Trophoblast cell (in vitro differentiated cells and primary cell): Measurements from ENCODE around the gene AOAH.

Experiments used
- DNase-seq, 2 donors: peaks; one replicate each; pipeline ENCODE4 v3.0.0-alpha.2; 2016
- H2AFZ ChIP-seq: 2 replicates; pipeline ENCODE4 v1.6.1; 2013; ENCODE audit warnings: low read length, moderate library complexity, mild to moderate bottlenecking; ENCODE audit not compliant: insufficient read depth, poor library complexity
- H2AK5ac ChIP-seq: 2 replicates; pipeline ENCODE4 v1.6.1; 2013; ENCODE audit warnings: mild to moderate bottlenecking, low read length
- H2BK120ac ChIP-seq: 2 replicates; pipeline ENCODE4 v1.6.1; 2013; ENCODE audit warnings: low read length, mild to moderate bottlenecking, moderate library complexity; ENCODE audit not compliant: insufficient read depth, poor library complexity
- H2BK12ac ChIP-seq: 2 replicates; pipeline ENCODE4 v1.6.1; 2013; ENCODE audit warnings: mild to moderate bottlenecking, low read length, moderate library complexity
- H2BK5ac ChIP-seq: 2 replicates; pipeline ENCODE4 v1.6.1; 2013; ENCODE audit warnings: low read length, low read depth, moderate library complexity, mild to moderate bottlenecking; ENCODE audit not compliant: poor library complexity
- H3K14ac ChIP-seq: 2 replicates; pipeline ENCODE4 v1.6.1; 2013; ENCODE audit warnings: mild to moderate bottlenecking, low read length
- H3K18ac ChIP-seq: 2 replicates; pipeline ENCODE4 v1.6.1; 2013; ENCODE audit warnings: mild to moderate bottlenecking, low read length
- H3K23ac ChIP-seq: 2 replicates; pipeline ENCODE4 v1.6.1; 2013; ENCODE audit warnings: low read length
- H3K27ac ChIP-seq: 2 replicates; pipeline ENCODE4 v1.5.1; 2013; ENCODE audit warnings: low read depth, mild to moderate bottlenecking, inconsistent platforms, low read length, moderate library complexity
- H3K27me3 ChIP-seq: 2 replicates; pipeline ENCODE4 v1.6.1; 2013; ENCODE audit warnings: inconsistent platforms, mild to moderate bottlenecking, low read length, moderate library complexity; ENCODE audit not compliant: insufficient read depth
- H3K36me3 ChIP-seq, 2 experiments: 1 replicate in 1 of 2; 2 replicates in 1 of 2; pipeline ENCODE4 v1.6.1; 2013; ENCODE audit warnings: low read length in 2 of 2, mild to moderate bottlenecking in 2 of 2, moderate library complexity in 1 of 2; ENCODE audit not compliant: insufficient read depth in 2 of 2, control insufficient read depth in 1 of 2
- H3K4ac ChIP-seq: 2 replicates; pipeline ENCODE4 v1.6.1; 2013; ENCODE audit warnings: low read depth, mild to moderate bottlenecking, low read length, moderate library complexity
- H3K4me1 ChIP-seq, 2 experiments: 1 replicate in 1 of 2; 2 replicates in 1 of 2; pipeline ENCODE4 v1.6.1; 2013; ENCODE audit warnings: low read length in 2 of 2, mild to moderate bottlenecking in 2 of 2, moderate library complexity in 1 of 2; ENCODE audit not compliant: insufficient read depth in 2 of 2, control insufficient read depth in 1 of 2
- H3K4me2 ChIP-seq: 2 replicates; pipeline ENCODE4 v1.6.1; 2013; ENCODE audit warnings: inconsistent platforms, mild to moderate bottlenecking, low read length, moderate library complexity
- H3K4me3 ChIP-seq: 2 replicates; pipeline ENCODE4 v1.5.1; 2013; ENCODE audit warnings: mild to moderate bottlenecking, low read depth, low read length, inconsistent platforms
- H3K79me1 ChIP-seq: one replicate; pipeline ENCODE4 v1.6.1; 2013; ENCODE audit warnings: low read length
- H3K79me2 ChIP-seq: 2 replicates; pipeline ENCODE4 v1.6.1; 2013; ENCODE audit warnings: low read length, mild to moderate bottlenecking; ENCODE audit not compliant: control insufficient read depth, insufficient read depth, poor library complexity
- H3K9ac ChIP-seq: 2 replicates; pipeline ENCODE4 v1.6.1; 2013; ENCODE audit warnings: mild to moderate bottlenecking, low read length
- H3K9me3 ChIP-seq: 2 replicates; pipeline ENCODE4 v1.6.1; 2013; ENCODE audit warnings: low read depth, mild to moderate bottlenecking, control low read depth, inconsistent platforms, low read length; ENCODE audit not compliant: insufficient read depth
- H4K12ac ChIP-seq: 2 replicates; pipeline ENCODE4 v1.6.1; 2013; ENCODE audit warnings: low read depth, mild to moderate bottlenecking, low read length, moderate library complexity
- H4K8ac ChIP-seq: 2 replicates; pipeline ENCODE4 v1.6.1; 2013; ENCODE audit warnings: low read depth, mild to moderate bottlenecking, low read length, moderate library complexity
- H4K91ac ChIP-seq: one replicate; pipeline ENCODE4 v1.6.1; 2013; ENCODE audit warnings: low read depth, mild to moderate bottlenecking, low read length, moderate library complexity
- WGBS: extraction: QIAGEN DNeasy Blood & Tissue Kit; methylation state at CpG from one replicate; pipeline ENCODE4 v1.1.7; 2013; ENCODE audit warnings: missing lambda C conversion rate; ENCODE audit not compliant: insufficient read length, insufficient coverage; ENCODE audit errors: extremely low coverage; 5-methylcytosine and 5-hydroxymethylcytosine counted together

The AOAH gene

GRCh38 chr7:36749282-36749960, 25.1 kb upstream of the AOAH start:
- Histone ChIP-seq H3K4ac (no peak overlapping the region), H3K23ac (no peak overlapping the region), H4K91ac (no peak overlapping the region), H3K4me1 (peaks cover 0 to 5% of the 10 kb centered on the region in 2 experiments), H3K27ac (no peak overlapping the region), H3K79me1 (no peaks in the 10 kb centered on the region), H3K4me3 (no peak overlapping the region), H3K9ac (no peak overlapping the region), H4K12ac (no peak overlapping the region), H2BK120ac (no peak overlapping the region), H2BK12ac (no peak overlapping the region), H2AK5ac (no peak overlapping the region), H2BK5ac (no peak overlapping the region), H3K36me3 (no peaks in the 10 kb centered on the region), H3K27me3 (no peaks in the 10 kb centered on the region), H2AFZ (no peak overlapping the region), H3K4me2 (no peak overlapping the region), H3K18ac (no peak overlapping the region), H3K14ac (no peak overlapping the region), H3K79me2 (no peaks in the 10 kb centered on the region), H4K8ac (no peak overlapping the region), H3K9me3 (no peaks in the 10 kb centered on the region)
- no CpG with 5 or more reads among the region's 2 CpGs for WGBS
- peak in 1 of 2 donors; percentile 29 for DNase-seq

GRCh38 chr7:36748017-36748487, 23.8 kb upstream of the AOAH start:
- no peak overlapping the region for H2AK5ac ChIP-seq
- H4K8ac ChIP-seq: no peak overlapping the region
- H4K91ac ChIP-seq: no peak overlapping the region
- no peaks in the 10 kb centered on the region for H3K79me1 ChIP-seq
- H3K23ac ChIP-seq: no peak overlapping the region
- H3K27ac ChIP-seq: no peak overlapping the region
- no peak overlapping the region for H4K12ac ChIP-seq
- no peaks in the 10 kb centered on the region for H3K79me2 ChIP-seq
- H3K36me3 ChIP-seq: no peaks in the 10 kb centered on the region
- no peak overlapping the region for H3K4me2 ChIP-seq
- no peak overlapping the region for H3K9ac ChIP-seq
- no peaks in the 10 kb centered on the region for H3K27me3 ChIP-seq
- H2BK120ac ChIP-seq: no peak overlapping the region
- no peaks in the 10 kb centered on the region for H3K9me3 ChIP-seq
- no CpG with 5 or more reads among the region's 7 CpGs for WGBS
- peaks cover 0 to 5% of the 10 kb centered on the region in 2 experiments for H3K4me1 ChIP-seq
- H3K18ac ChIP-seq: no peak overlapping the region
- no peak overlapping the region for H3K4ac ChIP-seq
- no peak overlapping the region for H3K4me3 ChIP-seq
- no peak overlapping the region for H3K14ac ChIP-seq
- H2BK12ac ChIP-seq: no peak overlapping the region
- no peak overlapping the region for H2AFZ ChIP-seq
- H2BK5ac ChIP-seq: no peak overlapping the region
- DNase-seq: no peak

GRCh38 chr7:36747280-36748016, 23.2 kb upstream of the AOAH start:
- H2BK12ac ChIP-seq: no peak overlapping the region
- WGBS: no CpG with 5 or more reads among the region's 4 CpGs

GRCh38 chr7:36746347-36746746, 22.1 kb upstream of the AOAH start:
- Histone ChIP-seq H2BK12ac (no peak overlapping the region), H3K14ac (no peak overlapping the region), H2AFZ (no peak overlapping the region), H3K79me2 (no peaks in the 10 kb centered on the region), H2BK120ac (no peak overlapping the region), H3K9me3 (no peaks in the 10 kb centered on the region), H4K12ac (no peak overlapping the region), H3K9ac (no peak overlapping the region), H4K8ac (no peak overlapping the region), H2AK5ac (no peak overlapping the region), H2BK5ac (no peak overlapping the region), H3K27me3 (no peaks in the 10 kb centered on the region), H3K4me1 (peaks cover 0 to 5% of the 10 kb centered on the region in 2 experiments), H3K4me2 (no peak overlapping the region), H4K91ac (no peak overlapping the region), H3K18ac (no peak overlapping the region), H3K4ac (no peak overlapping the region), H3K23ac (no peak overlapping the region), H3K4me3 (no peak overlapping the region), H3K36me3 (no peaks in the 10 kb centered on the region), H3K79me1 (no peaks in the 10 kb centered on the region), H3K27ac (no peak overlapping the region)
- no CpG with 5 or more reads among the region's 5 CpGs for WGBS
- peak in 1 of 2 donors; percentile 8 for DNase-seq

More at GRCh38 chr7:36747280-36748016, 23.2 kb upstream of the AOAH start:
- Histone ChIP-seq H2BK5ac (no peak overlapping the region), H4K8ac (no peak overlapping the region), H3K79me2 (no peaks in the 10 kb centered on the region), H3K27ac (no peak overlapping the region), H3K9me3 (no peaks in the 10 kb centered on the region), H4K91ac (no peak overlapping the region), H3K4me1 (peaks cover 0 to 5% of the 10 kb centered on the region in 2 experiments), H3K9ac (no peak overlapping the region), H3K23ac (no peak overlapping the region), H3K18ac (no peak overlapping the region), H3K14ac (no peak overlapping the region), H3K4me2 (no peak overlapping the region), H2BK120ac (no peak overlapping the region), H2AFZ (no peak overlapping the region), H2AK5ac (no peak overlapping the region), H3K4me3 (no peak overlapping the region), H3K27me3 (no peaks in the 10 kb centered on the region), H4K12ac (no peak overlapping the region), H3K36me3 (no peaks in the 10 kb centered on the region), H3K4ac (no peak overlapping the region), H3K79me1 (no peaks in the 10 kb centered on the region)
- no peak for DNase-seq
